Endothelial cell of umbilical vein (primary cell): ENCODE measurements around the gene PRKAB1. TPM values are rescaled to one million over a fixed set of nuclear protein-coding genes. Genes with fewer than 3 reads are reported as not detected.

Experiments
- BruUV-seq: library from RNA; stranded (reverse); fragments of 400-500 nt; replicated peaks from 2 replicates; lab custom pipeline; 2021; lab: Mats Ljungman, UMichigan
- CTCF ChIA-PET: fragments of 300-600, 350-600 bp; sonication (Branson Sonifier 250); formaldehyde crosslinking; loops from one replicate; lab custom pipeline; 2021; ENCODE audit warnings: antibody characterized with exemption, inconsistent platforms; lab: Charles Lee
- POLR2A ChIA-PET: fragments of 300-600, 350-600 bp; sonication (Branson Sonifier 250); formaldehyde crosslinking; loops from one replicate; lab custom pipeline; 2021; ENCODE audit warnings: antibody characterized with exemption, inconsistent platforms; lab: Charles Lee
- DNase-seq: peaks from one replicate; pipeline ENCODE4 v3.0.0-alpha.2; 2011; ENCODE audit warnings: low read depth, low spot score
- FAIRE-seq: peaks from 2 replicates; lab custom pipeline; 2011; peaks lifted over from hg19 to GRCh38; lab: Jason Lieb, UNC
- H2AFZ ChIP-seq: 2 replicates; pipeline ENCODE4 v1.6.0; 2012; ENCODE audit warnings: low read depth, low read length, control low read depth, inconsistent platforms
- H3K27ac ChIP-seq: 2 replicates; pipeline ENCODE4 v1.5.1; 2011; ENCODE audit warnings: low read depth, mild to moderate bottlenecking, control low read depth, low read length, moderate library complexity; ENCODE audit not compliant: insufficient read depth
- H3K27me3 ChIP-seq, 2 experiments: 2 replicates each; pipeline versions ENCODE4 v1.6.0 to v1.6.1; 2011; ENCODE audit warnings: low read length in 2 of 2, mixed read lengths in 1 of 2; ENCODE audit not compliant: control insufficient read depth in 2 of 2, insufficient read depth in 2 of 2
- H3K36me3 ChIP-seq, 2 experiments: 2 replicates in 1 of 2; 3 replicates in 1 of 2; pipeline ENCODE4 v1.5.1; 2011; ENCODE audit warnings: low read length in 2 of 2, mild to moderate bottlenecking in 1 of 2, moderate library complexity in 1 of 2; ENCODE audit not compliant: control insufficient read depth in 2 of 2, insufficient read depth in 2 of 2; ENCODE audit errors: extremely low read depth in 1 of 2
- H3K4me1 ChIP-seq: 3 replicates; pipeline ENCODE4 v1.5.1; 2011; ENCODE audit warnings: mild to moderate bottlenecking, low read length; ENCODE audit not compliant: control insufficient read depth, insufficient read depth; ENCODE audit errors: extremely low read depth
- H3K4me2 ChIP-seq: 2 replicates; pipeline ENCODE4 v1.6.1; 2011; ENCODE audit warnings: low read length, control low read depth, mixed read lengths; ENCODE audit not compliant: insufficient read depth
- H3K4me3 ChIP-seq, 3 experiments: fragments of 200-600 bp in 1 of 3; sonication (generic), shearing (Covaris generic) in 1 of 3; replicated peaks in 1 of 3; 2 replicates each; pipeline ENCODE4 v1.5.1; 2011 to 2016; ENCODE audit warnings: control low read depth in 3 of 3, low read length in 3 of 3, mild to moderate bottlenecking in 2 of 3, inconsistent platforms in 1 of 3, low read depth in 1 of 3, moderate library complexity in 1 of 3; ENCODE audit not compliant: insufficient read depth in 1 of 3
- H3K79me2 ChIP-seq: 2 replicates; pipeline ENCODE4 v1.6.0; 2012; ENCODE audit warnings: low read length, inconsistent platforms; ENCODE audit not compliant: control insufficient read depth, insufficient read depth
- H3K9ac ChIP-seq: replicated peaks from 2 replicates; pipeline ENCODE3; 2011; ENCODE audit warnings: low read length, control low read depth; ENCODE audit not compliant: insufficient read depth; ENCODE audit errors: extremely low read depth
- H3K9me1 ChIP-seq: replicated peaks from 3 replicates; pipeline ENCODE4 v1.6.0; 2011; ENCODE audit warnings: mild to moderate bottlenecking, low read length; ENCODE audit not compliant: control insufficient read depth, insufficient read depth; ENCODE audit errors: extremely low read depth
- H3K9me3 ChIP-seq: replicated peaks from 2 replicates; pipeline ENCODE4 v1.5.1; 2012; ENCODE audit warnings: low read length, inconsistent platforms; ENCODE audit not compliant: control insufficient read depth, insufficient read depth
- H4K20me1 ChIP-seq: replicated peaks from 2 replicates; pipeline ENCODE3; 2011; ENCODE audit warnings: mild to moderate bottlenecking, low read length; ENCODE audit not compliant: control insufficient read depth, insufficient read depth; ENCODE audit errors: extremely low read depth
- CTCF ChIP-seq, 2 donors: IDR thresholded peaks; 1 replicate in 1 of 2; 2 replicates in 1 of 2; pipeline ENCODE4 v1.5.1; 2011; ENCODE audit warnings: low read length in 2 of 2, mild to moderate bottlenecking in 2 of 2, moderate library complexity in 2 of 2, control low read depth in 1 of 2, inconsistent platforms in 1 of 2, low read depth in 1 of 2; ENCODE audit not compliant: insufficient read depth in 1 of 2; ENCODE audit errors: extremely low read depth in 1 of 2
- EZH2 ChIP-seq: IDR thresholded peaks from 2 replicates; pipeline ENCODE4 v1.6.1; 2012; ENCODE audit warnings: borderline replicate concordance, low read depth, mild to moderate bottlenecking, moderate library complexity, low read length, inconsistent platforms; ENCODE audit not compliant: severe bottlenecking
- FOS ChIP-seq: IDR thresholded peaks from 2 replicates; pipeline ENCODE4 v1.6.1; 2011; ENCODE audit warnings: mild to moderate bottlenecking, low read length, moderate library complexity, borderline replicate concordance; ENCODE audit not compliant: insufficient read depth
- GATA2 ChIP-seq: IDR thresholded peaks from 2 replicates; pipeline ENCODE4 v1.7.0; 2011; ENCODE audit warnings: low read depth, mild to moderate bottlenecking, moderate library complexity, mixed read lengths, low read length; ENCODE audit not compliant: insufficient read length, insufficient read depth
- JUN ChIP-seq: IDR thresholded peaks from 2 replicates; pipeline ENCODE4 v1.6.1; 2011; ENCODE audit warnings: borderline replicate concordance, low read depth; ENCODE audit not compliant: insufficient read length, insufficient read depth
- MAX ChIP-seq: IDR thresholded peaks from 2 replicates; pipeline ENCODE4 v1.6.1; 2011; ENCODE audit not compliant: insufficient read depth, insufficient read length
- MYC ChIP-seq: IDR thresholded peaks from one replicate; pipeline ENCODE4 v1.6.1; 2011; ENCODE audit warnings: mild to moderate bottlenecking, low read depth, low read length
- POLR2A ChIP-seq: IDR thresholded peaks from 2 replicates; pipeline ENCODE4 v1.6.1; 2012; ENCODE audit warnings: low read depth, mild to moderate bottlenecking, control low read depth, low read length
- POLR2AphosphoS5 ChIP-seq: IDR thresholded peaks from 2 replicates; pipeline ENCODE4 v1.6.1; 2012; ENCODE audit warnings: low read depth, mild to moderate bottlenecking, control low read depth, low read length, moderate library complexity; ENCODE audit not compliant: insufficient read depth
- dilution Hi-C: fragments of 300-500 bp; cut with MboI; formaldehyde crosslinking; loops from one replicate; pipeline ENCODE4 v1.15.0; 2019; ENCODE audit warnings: low sequenced_read_pairs; ENCODE audit not compliant: extremely low pct_ligation_motif_present
- intact Hi-C: fragments of 100-400 bp; cut with micrococcal nuclease; formaldehyde crosslinking; loops from one replicate; pipeline ENCODE4 v1.10.0; 2022
- polyA plus RNA-seq, 4 experiments: library from polyadenylated mRNA; depleted of rRNA in 3 of 4; stranded (reverse) in 3 of 4; unstranded in 1 of 4; fragments of >200 nt; gene quantifications; 2 replicates each; pipeline versions ENCODE4 v1.2.1 to v1.2.3, GENCODE V29; 2011 to 2012; ENCODE audit warnings: missing spikeins in 1 of 4
- total RNA-seq: library from RNA; stranded (reverse); gene quantifications from 2 replicates; pipeline ENCODE4 v1.2.3, GENCODE V29; 2021

PRKAB1 gene
- total and polyA plus RNA-seq, 2 donors (not counting 3 experiments of a cell fraction or from before 2014, with no cell fraction given) = 23.1 to 27.0 TPM

GRCh38 chr12:119627019-119627643 lies 40.8 kb upstream of the PRKAB1 start:
- dilution Hi-C loops (no loop called here), intact Hi-C loops (no loop called here)
- Histone ChIP-seq H3K9me3 (no peaks in the 10 kb centered on the region), H3K79me2 (no peaks in the 10 kb centered on the region), H3K9ac (no peak overlapping the region), H3K4me3 (no peak overlapping the region), H3K4me1 (no peaks in the 10 kb centered on the region), H3K36me3 (no peaks in the 10 kb centered on the region), H3K9me1 (no peaks in the 10 kb centered on the region), H3K27me3 (peaks cover 0 to 3% of the 10 kb centered on the region in 2 experiments), H2AFZ (no peak overlapping the region), H3K27ac (no peak overlapping the region), H3K4me2 (no peak overlapping the region), H4K20me1 (no peaks in the 10 kb centered on the region)
- FAIRE-seq (no peak), DNase-seq (no peak)
- ChIA-PET CTCF (no interaction called here), POLR2A (no interaction called here)
- no TSS peak for BruUV-seq
- TF ChIP-seq MAX = no peak
- no peak for TF ChIP-seq POLR2AphosphoS5
- no peak for TF ChIP-seq CTCF (IDR thresholded peaks at IDR 0.05; ENCODE audit: extremely low read depth in 1 of 2, insufficient read depth in 1 of 2, low read depth in 1 of 2, low read length in 2 of 2)
- TF ChIP-seq MYC = no peak
- no peak for TF ChIP-seq EZH2
- TF ChIP-seq POLR2A = no peak
- TF ChIP-seq FOS = no peak
- no peak for TF ChIP-seq JUN
- TF ChIP-seq GATA2 = no peak
